ENCODE measurements around the gene CPED1. TPM values are rescaled to one million over a fixed set of nuclear protein-coding genes. Genes with fewer than 3 reads are reported as not detected.

Gene CPED1
- total RNA-seq, 1 experiment from 2014 or later = 0.44 TPM

GRCh38 chr7:121186746-121187145 lies 198.2 kb downstream of the CPED1 start (continued):
- no peak for TF ChIP-seq AFF4 (CRISPR knock-in tag; IDR thresholded peaks at IDR 0.05; ENCODE audit: borderline replicate concordance)
- TF ChIP-seq ZNF396 (CRISPR knock-in tag; IDR thresholded peaks at IDR 0.05; ENCODE audit: borderline replicate concordance) = no peak
- no peak for TF ChIP-seq ZNF219 (CRISPR knock-in tag; IDR thresholded peaks at IDR 0.05; ENCODE audit: borderline replicate concordance)
- no peak for TF ChIP-seq ZNF671 (CRISPR knock-in tag; IDR thresholded peaks at IDR 0.05)
- no peak for TF ChIP-seq ZNF121 (CRISPR knock-in tag; IDR thresholded peaks at IDR 0.05)
- TF ChIP-seq NR3C1 (CRISPR knock-in tag; conservative IDR thresholded peaks at IDR 0.05; ENCODE audit: low read depth) = no peak
- TF ChIP-seq IRF1 (CRISPR knock-in tag; IDR thresholded peaks at IDR 0.05) = no peak

GRCh38 chr7:121187222-121187621 lies 198.7 kb downstream of the CPED1 start:
- H3K27me3 Mint-ChIP-seq (ENCODE audit: low read depth) = no peaks in the 10 kb centered on the region; the same call in 1 of the 2 replicates
- H3K9me3 Mint-ChIP-seq = peaks cover 4% of the 10 kb centered on the region
- DNase-seq (ENCODE audit: low spot score) (no peak), ATAC-seq (no peak)
- CTCF ChIA-PET = no interaction called here
- no peaks in the 10 kb centered on the region for H3K36me3 Mint-ChIP-seq
- no peak overlapping the region for H3K27ac Mint-ChIP-seq
- no peaks in the 10 kb centered on the region for H3K4me1 Mint-ChIP-seq
- H3K4me3 Mint-ChIP-seq = no peak overlapping the region
- POLR2A ChIA-PET = no interaction called here
- TF ChIP-seq KAT7 (CRISPR knock-in tag; IDR thresholded peaks at IDR 0.05; ENCODE audit: borderline replicate concordance) (no peak), IRF2 (CRISPR knock-in tag; IDR thresholded peaks at IDR 0.05; ENCODE audit: borderline replicate concordance, low read depth) (no peak), ZBTB43 (CRISPR knock-in tag; IDR thresholded peaks at IDR 0.05) (no peak), ATF1 (CRISPR knock-in tag; IDR thresholded peaks at IDR 0.05) (no peak), CTCF (IDR thresholded peaks at IDR 0.05) (no peak), AFF4 (CRISPR knock-in tag; IDR thresholded peaks at IDR 0.05; ENCODE audit: borderline replicate concordance) (no peak), ZNF121 (CRISPR knock-in tag; IDR thresholded peaks at IDR 0.05) (no peak), ZNF532 (CRISPR knock-in tag; IDR thresholded peaks at IDR 0.05; ENCODE audit: borderline replicate concordance) (no peak), GRHL2 (CRISPR knock-in tag; IDR thresholded peaks at IDR 0.05; ENCODE audit: insufficient replicate concordance, severe bottlenecking) (no peak), ETV6 (CRISPR knock-in tag; IDR thresholded peaks at IDR 0.05) (no peak), ZNF263 (CRISPR knock-in tag; IDR thresholded peaks at IDR 0.05; ENCODE audit: low read depth) (no peak), ZNF423 (CRISPR knock-in tag; IDR thresholded peaks at IDR 0.05) (no peak), GABPB1 (CRISPR knock-in tag; IDR thresholded peaks at IDR 0.05) (no peak), EMX1 (CRISPR knock-in tag; IDR thresholded peaks at IDR 0.05) (no peak), RELA (CRISPR knock-in tag; IDR thresholded peaks at IDR 0.05; ENCODE audit: borderline replicate concordance) (no peak)

All from WTC11 (cell line).